HCT116 (cell line): ENCODE measurements around the gene ABI1. TPM values are rescaled to one million over a fixed set of nuclear protein-coding genes. Genes with fewer than 3 reads are reported as not detected.

Experiments
- ATAC-seq: fragments of 200-7000 bp; cut with Tn5 transposase; 2 replicates; pipeline ENCODE4 v1.9.1; 2020; ENCODE audit warnings: mild to moderate bottlenecking, moderate library complexity
- BruUV-seq: library from RNA; stranded (reverse); fragments of 400-500 nt; replicated peaks from 2 replicates; lab custom pipeline; 2021; lab: Mats Ljungman, UMichigan
- CTCF ChIA-PET: fragments of 300-600 bp; sonication (Branson Sonifier 250); formaldehyde crosslinking; loops from one replicate; lab custom pipeline; 2021; ENCODE audit warnings: antibody characterized with exemption; lab: Charles Lee
- POLR2A ChIA-PET: fragments of 300-600, 350-600 bp; sonication (Branson Sonifier 250); formaldehyde crosslinking; loops from one replicate; lab custom pipeline; 2021; ENCODE audit warnings: antibody characterized with exemption; lab: Charles Lee
- RAD21 ChIA-PET, 2 experiments: fragments of 300-600 bp; sonication (Branson Sonifier 250); formaldehyde crosslinking; loops; one replicate each; lab custom pipeline; 2023; ENCODE audit warnings: low total read pairs in 2 of 2; ENCODE audit not compliant: uncharacterized antibody in 2 of 2, unreplicated experiment in 2 of 2, low non-redundant PET in 1 of 2; lab: Charles Lee
- DNase-seq: peaks from one replicate; pipeline ENCODE4 v3.0.0-alpha.2; 2010; ENCODE audit warnings: low read depth, low spot score
- H2AFZ ChIP-seq: fragments of 200-600 bp; shearing (Covaris generic), sonication (generic); 2 replicates; pipeline ENCODE4 v1.6.1; 2017; ENCODE audit warnings: low read depth, mixed run types, mixed read lengths, antibody characterized with exemption, low read length; ENCODE audit not compliant: poor library complexity, severe bottlenecking
- H3K27ac ChIP-seq: 2 replicates; pipeline ENCODE4 v1.5.1; 2012; ENCODE audit warnings: low read depth, low read length
- H3K27me3 ChIP-seq: fragments of 200-600 bp; sonication (generic); 2 replicates; pipeline ENCODE4 v1.6.1; 2016; ENCODE audit warnings: mixed run types, low read length, mixed read lengths; ENCODE audit not compliant: insufficient read depth
- H3K36me3 ChIP-seq, 2 experiments: fragments of 200-500 bp in 1 of 2; fragments of 200-600 bp in 1 of 2; sonication (Bioruptor generic) in 1 of 2; sonication (generic) in 1 of 2; 2 replicates each; pipeline versions ENCODE4 v1.5.1 to v1.6.1; 2014 to 2016; ENCODE audit warnings: low read length in 2 of 2, inconsistent platforms in 1 of 2, mixed read lengths in 1 of 2, mixed run types in 1 of 2; ENCODE audit not compliant: insufficient read depth in 2 of 2, control insufficient read depth in 1 of 2
- H3K4me1 ChIP-seq, 2 experiments: fragments of 200-600 bp in 1 of 2; sonication (generic) in 1 of 2; 2 replicates each; pipeline versions ENCODE4 v1.5.1 to v1.6.1; 2012 to 2017; ENCODE audit warnings: low read length in 2 of 2, inconsistent platforms in 1 of 2, mild to moderate bottlenecking in 1 of 2, mixed read lengths in 1 of 2, mixed run types in 1 of 2, moderate library complexity in 1 of 2; ENCODE audit not compliant: insufficient read depth in 2 of 2, control insufficient read depth in 1 of 2
- H3K4me2 ChIP-seq: fragments of 200-600 bp; sonication (generic); 2 replicates; pipeline ENCODE4 v1.6.1; 2017; ENCODE audit warnings: mixed run types, low read length, mixed read lengths
- H3K4me3 ChIP-seq, 2 experiments: fragments of 200-600 bp in 1 of 2; sonication (generic) in 1 of 2; replicated peaks in 1 of 2; 2 replicates each; pipeline ENCODE4 v1.5.1; 2011 to 2016; ENCODE audit warnings: low read length in 2 of 2, control low read depth in 1 of 2, low read depth in 1 of 2, mild to moderate bottlenecking in 1 of 2, mixed read lengths in 1 of 2, mixed run types in 1 of 2
- H3K79me2 ChIP-seq: fragments of 200-600 bp; sonication (generic); 2 replicates; pipeline ENCODE4 v1.6.1; 2017; ENCODE audit warnings: mild to moderate bottlenecking, mixed run types, low read length, moderate library complexity, mixed read lengths; ENCODE audit not compliant: insufficient read depth
- H3K9ac ChIP-seq: fragments of 200-600 bp; sonication (generic); 2 replicates; pipeline ENCODE4 v1.6.1; 2016; ENCODE audit warnings: low read length, mixed read lengths
- H3K9me2 ChIP-seq: fragments of 200-600 bp; sonication (generic), shearing (Covaris generic); 2 replicates; pipeline ENCODE4 v1.6.1; 2017; ENCODE audit warnings: mixed run types, mild to moderate bottlenecking, moderate library complexity; ENCODE audit not compliant: insufficient read depth
- H3K9me3 ChIP-seq, 2 experiments: fragments of 200-500 bp in 1 of 2; fragments of 200-600 bp in 1 of 2; sonication (Bioruptor generic) in 1 of 2; sonication (generic) in 1 of 2; 2 replicates each; pipeline ENCODE4 v1.6.1; 2014 to 2017; ENCODE audit warnings: low read length in 2 of 2, mixed read lengths in 2 of 2, inconsistent platforms in 1 of 2, low read depth in 1 of 2, mild to moderate bottlenecking in 1 of 2, mixed run types in 1 of 2, moderate library complexity in 1 of 2; ENCODE audit not compliant: control insufficient read depth in 1 of 2, insufficient read depth in 1 of 2
- H4K20me1 ChIP-seq: fragments of 200-600 bp; sonication (generic), shearing (Covaris generic); 2 replicates; pipeline ENCODE4 v1.6.1; 2017; ENCODE audit warnings: mixed run types, mild to moderate bottlenecking, moderate library complexity; ENCODE audit not compliant: insufficient read depth
- CBX3 ChIP-seq: IDR thresholded peaks from 2 replicates; pipeline ENCODE4 v1.6.1; 2012; ENCODE audit warnings: low read depth
- EGR1 ChIP-seq: IDR thresholded peaks from 2 replicates; pipeline ENCODE4 v1.6.1; 2012; ENCODE audit warnings: low read depth
- ELF1 ChIP-seq: IDR thresholded peaks from 2 replicates; pipeline ENCODE4 v1.6.1; 2012; ENCODE audit warnings: low read depth, borderline replicate concordance
- EZH2 ChIP-seq: fragments of 200-600 bp; sonication (generic); IDR thresholded peaks from 2 replicates; pipeline ENCODE4 v1.6.1; 2017; ENCODE audit warnings: antibody characterized with exemption, mixed run types
- FOSL1 ChIP-seq: IDR thresholded peaks from 2 replicates; pipeline ENCODE4 v1.6.1; 2012; ENCODE audit warnings: low read depth
- POLR2A ChIP-seq: IDR thresholded peaks from 2 replicates; pipeline ENCODE4 v1.7.0; 2011; ENCODE audit warnings: borderline replicate concordance; ENCODE audit not compliant: insufficient read depth, insufficient read length; ENCODE audit errors: extremely low read depth
- POLR2AphosphoS5 ChIP-seq: IDR thresholded peaks from 2 replicates; pipeline ENCODE4 v1.6.1; 2011; ENCODE audit warnings: mild to moderate bottlenecking, low read depth, low read length, moderate library complexity
- RAD21 ChIP-seq: IDR thresholded peaks from 2 replicates; pipeline ENCODE4 v1.6.1; 2012; ENCODE audit warnings: low read depth, mild to moderate bottlenecking
- SIN3A ChIP-seq: IDR thresholded peaks from 2 replicates; pipeline ENCODE4 v1.6.1; 2012; ENCODE audit warnings: low read depth
- SP1 ChIP-seq: IDR thresholded peaks from 2 replicates; pipeline ENCODE4 v1.6.1; 2012; ENCODE audit warnings: low read depth
- ZFX ChIP-seq: fragments of 450-650 bp; IDR thresholded peaks from 2 replicates; pipeline ENCODE4 v1.6.1; 2017
- ZNF274 ChIP-seq: fragments of 200-500 bp; sonication (Bioruptor generic); IDR thresholded peaks from 2 replicates; pipeline ENCODE4 v1.6.1; 2014; ENCODE audit warnings: mild to moderate bottlenecking, low read depth, low read length, inconsistent platforms
- intact Hi-C: fragments of 100-400 bp; cut with micrococcal nuclease; formaldehyde crosslinking; loops from 2 replicates; pipeline ENCODE4 v1.10.0; 2022
- total RNA-seq: library from RNA; stranded (reverse); gene quantifications from one replicate; pipeline ENCODE4 v1.2.1, GENCODE V29; 2021; ENCODE audit not compliant: unreplicated experiment
- TF ChIP-seq, protein P1 (sequence below): IDR thresholded peaks from 2 replicates; pipeline ENCODE4 v1.6.1; 2012
- TF ChIP-seq, protein P2 (sequence below): IDR thresholded peaks from 2 replicates; pipeline ENCODE4 v1.6.1; 2011; ENCODE audit warnings: mild to moderate bottlenecking, low read length, moderate library complexity; ENCODE audit not compliant: insufficient replicate concordance; ENCODE audit errors: extremely low read depth
- TF ChIP-seq, protein P3 (sequence below): IDR thresholded peaks from 2 replicates; pipeline ENCODE4 v1.6.1; 2012; ENCODE audit warnings: low read depth

The ABI1 gene
- total RNA-seq, 1 experiment from 2014 or later, result 34.8 TPM

GRCh38 chr10:26696786-26697162, 164.0 kb downstream of the ABI1 start:
- H3K36me3 ChIP-seq, result peaks cover 0 to 11% of the 10 kb centered on the region in 2 experiments; a peak in 1 of 4 replicates
- ChIA-PET CTCF (interaction anchor here (1.0 kb wide), 1 partner anchor 185 kb away, joined by 6 read pairs; no protein-coding TSS in a partner anchor), POLR2A (interaction anchor here (1.0 kb wide), 1 partner anchor 10 kb away, joined by 4 read pairs; no protein-coding TSS in a partner anchor), RAD21 (no interaction called here)
- peak; percentile 18 for DNase-seq
- peak; percentile 28 for ATAC-seq
- H3K4me3 ChIP-seq, result peak overlapping the region; percentile 76 to 95
- no peaks in the 10 kb centered on the region for H3K27me3 ChIP-seq
- H3K9me3 ChIP-seq, result no peaks in the 10 kb centered on the region
- intact Hi-C loops, result loop anchor here (10.0 kb wide), 2 partner anchors 92 to 168 kb away; partner anchors contain the start of gene ABI1
- H3K9ac ChIP-seq, result peak overlapping the region; percentile 94
- no peaks in the 10 kb centered on the region for H3K9me2 ChIP-seq
- 0 out of 2 replicates have a peak, but pooled peaks cover 4% of the 10 kb centered on the region for H4K20me1 ChIP-seq
- TF ChIP-seq EZH2 (no peak), CBX3 (no peak), ZFX (no peak), ELF1 (no peak), SP1 (no peak), POLR2A (no peak), ZNF274 (no peak), SIN3A (no peak), RAD21 (no peak), POLR2AphosphoS5 (no peak), EGR1 (no peak), FOSL1 (no peak)
- TF ChIP-seq, protein P1, sequence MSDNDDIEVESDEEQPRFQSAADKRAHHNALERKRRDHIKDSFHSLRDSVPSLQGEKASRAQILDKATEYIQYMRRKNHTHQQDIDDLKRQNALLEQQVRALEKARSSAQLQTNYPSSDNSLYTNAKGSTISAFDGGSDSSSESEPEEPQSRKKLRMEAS, result no peak
- TF ChIP-seq, protein P2, sequence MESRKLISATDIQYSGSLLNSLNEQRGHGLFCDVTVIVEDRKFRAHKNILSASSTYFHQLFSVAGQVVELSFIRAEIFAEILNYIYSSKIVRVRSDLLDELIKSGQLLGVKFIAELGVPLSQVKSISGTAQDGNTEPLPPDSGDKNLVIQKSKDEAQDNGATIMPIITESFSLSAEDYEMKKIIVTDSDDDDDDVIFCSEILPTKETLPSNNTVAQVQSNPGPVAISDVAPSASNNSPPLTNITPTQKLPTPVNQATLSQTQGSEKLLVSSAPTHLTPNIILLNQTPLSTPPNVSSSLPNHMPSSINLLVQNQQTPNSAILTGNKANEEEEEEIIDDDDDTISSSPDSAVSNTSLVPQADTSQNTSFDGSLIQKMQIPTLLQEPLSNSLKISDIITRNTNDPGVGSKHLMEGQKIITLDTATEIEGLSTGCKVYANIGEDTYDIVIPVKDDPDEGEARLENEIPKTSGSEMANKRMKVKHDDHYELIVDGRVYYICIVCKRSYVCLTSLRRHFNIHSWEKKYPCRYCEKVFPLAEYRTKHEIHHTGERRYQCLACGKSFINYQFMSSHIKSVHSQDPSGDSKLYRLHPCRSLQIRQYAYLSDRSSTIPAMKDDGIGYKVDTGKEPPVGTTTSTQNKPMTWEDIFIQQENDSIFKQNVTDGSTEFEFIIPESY, result no peak
- TF ChIP-seq, protein P3, sequence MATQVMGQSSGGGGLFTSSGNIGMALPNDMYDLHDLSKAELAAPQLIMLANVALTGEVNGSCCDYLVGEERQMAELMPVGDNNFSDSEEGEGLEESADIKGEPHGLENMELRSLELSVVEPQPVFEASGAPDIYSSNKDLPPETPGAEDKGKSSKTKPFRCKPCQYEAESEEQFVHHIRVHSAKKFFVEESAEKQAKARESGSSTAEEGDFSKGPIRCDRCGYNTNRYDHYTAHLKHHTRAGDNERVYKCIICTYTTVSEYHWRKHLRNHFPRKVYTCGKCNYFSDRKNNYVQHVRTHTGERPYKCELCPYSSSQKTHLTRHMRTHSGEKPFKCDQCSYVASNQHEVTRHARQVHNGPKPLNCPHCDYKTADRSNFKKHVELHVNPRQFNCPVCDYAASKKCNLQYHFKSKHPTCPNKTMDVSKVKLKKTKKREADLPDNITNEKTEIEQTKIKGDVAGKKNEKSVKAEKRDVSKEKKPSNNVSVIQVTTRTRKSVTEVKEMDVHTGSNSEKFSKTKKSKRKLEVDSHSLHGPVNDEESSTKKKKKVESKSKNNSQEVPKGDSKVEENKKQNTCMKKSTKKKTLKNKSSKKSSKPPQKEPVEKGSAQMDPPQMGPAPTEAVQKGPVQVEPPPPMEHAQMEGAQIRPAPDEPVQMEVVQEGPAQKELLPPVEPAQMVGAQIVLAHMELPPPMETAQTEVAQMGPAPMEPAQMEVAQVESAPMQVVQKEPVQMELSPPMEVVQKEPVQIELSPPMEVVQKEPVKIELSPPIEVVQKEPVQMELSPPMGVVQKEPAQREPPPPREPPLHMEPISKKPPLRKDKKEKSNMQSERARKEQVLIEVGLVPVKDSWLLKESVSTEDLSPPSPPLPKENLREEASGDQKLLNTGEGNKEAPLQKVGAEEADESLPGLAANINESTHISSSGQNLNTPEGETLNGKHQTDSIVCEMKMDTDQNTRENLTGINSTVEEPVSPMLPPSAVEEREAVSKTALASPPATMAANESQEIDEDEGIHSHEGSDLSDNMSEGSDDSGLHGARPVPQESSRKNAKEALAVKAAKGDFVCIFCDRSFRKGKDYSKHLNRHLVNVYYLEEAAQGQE, result no peak
- H3K4me2 ChIP-seq, result peak overlapping the region; percentile 89
- H3K79me2 ChIP-seq, result peaks cover 43% of the 10 kb centered on the region
- H2AFZ ChIP-seq, result no peak overlapping the region
- H3K4me1 ChIP-seq, result peaks cover 5 to 18% of the 10 kb centered on the region in 2 experiments; a peak in 3 of 4 replicates
- peak overlapping the region; percentile 94 for H3K27ac ChIP-seq
- BruUV-seq, result TSS peak; percentile 89
